ENCODE measurements around the gene CWC25.

The CWC25 gene

GRCh38 chr17:38773258-38773657, 51.9 kb downstream of the CWC25 start:
- no peak for TF ChIP-seq CTCF (IDR thresholded peaks at IDR 0.05; ENCODE audit: low read depth, low read length)
- DNase-seq (ENCODE audit: extremely low read depth, low read depth), result no peak

- DNase-seq (ENCODE audit: extremely low read depth, low read depth), result no peak
- no peak for TF ChIP-seq CTCF (IDR thresholded peaks at IDR 0.05; ENCODE audit: low read depth, low read length)
These were observed 56.7 kb downstream of the CWC25 start for GRCh38 chr17:38768417-38768816.

- no peak for TF ChIP-seq CTCF (IDR thresholded peaks at IDR 0.05; ENCODE audit: low read depth, low read length)
- no peak for DNase-seq (ENCODE audit: extremely low read depth, low read depth)
These were observed 58.8 kb downstream of the CWC25 start for GRCh38 chr17:38766341-38766740.

- TF ChIP-seq CTCF (IDR thresholded peaks at IDR 0.05; ENCODE audit: low read depth, low read length), result no peak
- DNase-seq (ENCODE audit: extremely low read depth, low read depth), result no peak
These were observed 62.9 kb downstream of the CWC25 start for GRCh38 chr17:38762231-38762630.

- peak; percentile 29 for TF ChIP-seq CTCF (IDR thresholded peaks at IDR 0.05; ENCODE audit: low read depth, low read length)
- DNase-seq (ENCODE audit: extremely low read depth, low read depth), result no peak
These were observed 63.5 kb downstream of the CWC25 start for GRCh38 chr17:38761612-38762011.

GRCh38 chr17:38753071-38753506, 72.0 kb downstream of the CWC25 start:
- DNase-seq (ENCODE audit: extremely low read depth, low read depth), result no peak
- no peak for TF ChIP-seq CTCF (IDR thresholded peaks at IDR 0.05; ENCODE audit: low read depth, low read length)

GRCh38 chr17:38752308-38753070, 72.6 kb downstream of the CWC25 start, which contains the start of gene PSMB3:
PSMB3 (plus strand) TSS chr17:38752741; CDS start chr17:38752827, 86 bp downstream.
- DNase-seq (ENCODE audit: extremely low read depth, low read depth), result peak; percentile 99
- TF ChIP-seq CTCF (IDR thresholded peaks at IDR 0.05; ENCODE audit: low read depth, low read length), result no peak

All from AG09319 (cell line).